Measurements from ENCODE around the gene BPGM. TPM values are rescaled to one million over a fixed set of nuclear protein-coding genes. Genes with fewer than 3 reads are reported as not detected.
A peak's percentile ranks its signal among the peaks of the same experiment; 100 is the strongest.

The BPGM gene
- total and polyA plus RNA-seq, 9 of the 15 experiments (the other 6 are each of a cell fraction or from before 2014, with no cell fraction given) = 14.1 to 46.1 (median 21.2) TPM

GRCh38 chr7:134646425-134647305 is at the start of gene BPGM (continued):
- TF ChIP-seq ZFP91 (CRISPR knock-in tag; IDR thresholded peaks at IDR 0.05) (no peak), GABPA (tag; conservative IDR thresholded peaks at IDR 0.05; ENCODE audit: low read depth) (peak; percentile 99), SIN3A (IDR thresholded peaks at IDR 0.05; ENCODE audit: borderline replicate concordance in 2 of 2, control insufficient read depth in 1 of 2, low read depth in 2 of 2, low read length in 2 of 2) (peak; percentile 36 to 78; a peak in 2 of 4 replicates), SNRNP70 (optimal IDR thresholded peaks at IDR 0.05; ENCODE audit: low read depth, low read length) (no peak), ATF7 (IDR thresholded peaks at IDR 0.05) (peak; percentile 91), STAG1 (CRISPR knock-in tag; IDR thresholded peaks at IDR 0.05; ENCODE audit: borderline replicate concordance) (no peak), CBX2 (IDR thresholded peaks at IDR 0.05; ENCODE audit: insufficient read depth, low read length, poor library complexity, severe bottlenecking) (no peak), MTF1 (CRISPR knock-in tag; IDR thresholded peaks at IDR 0.05; ENCODE audit: borderline replicate concordance) (no peak), C11orf30 (IDR thresholded peaks at IDR 0.05; ENCODE audit: low read depth) (peak; percentile 90), RBM34 (IDR thresholded peaks at IDR 0.05; ENCODE audit: borderline replicate concordance, insufficient read depth, low read length) (no peak), GATAD2B (IDR thresholded peaks at IDR 0.05; ENCODE audit: borderline replicate concordance) (peak; percentile 31; the same call in 1 of the 2 replicates), HNRNPL (IDR thresholded peaks at IDR 0.05; ENCODE audit: low read depth, low read length) (no peak), FOXJ3 (CRISPR knock-in tag; IDR thresholded peaks at IDR 0.05) (no peak), XRCC5 (IDR thresholded peaks at IDR 0.05; ENCODE audit: low read depth, low read length) (peak; percentile 42; the same call in 1 of the 2 replicates), ARNT (IDR thresholded peaks at IDR 0.05) (no peak), ARHGAP35 (IDR thresholded peaks at IDR 0.05; ENCODE audit: partially characterized antibody) (no peak), HDAC8 (tag; IDR thresholded peaks at IDR 0.05) (no peak), CREM (IDR thresholded peaks at IDR 0.05; ENCODE audit: low read depth) (peak; percentile 89), EP400 (IDR thresholded peaks at IDR 0.05) (peak; percentile 75), ATF1 (CRISPR knock-in tag; IDR thresholded peaks at IDR 0.05) (no peak; the same call in 1 of the 2 replicates), ATF1 (tag; IDR thresholded peaks at IDR 0.05) (peak; percentile 97), KHSRP (IDR thresholded peaks at IDR 0.05) (no peak), ZNF445 (CRISPR knock-in tag; IDR thresholded peaks at IDR 0.05; ENCODE audit: low read depth) (0 out of 2 replicates have a peak, but pooled peaks have one; percentile 8), KLF10 (CRISPR knock-in tag; IDR thresholded peaks at IDR 0.05) (no peak)
- TF ChIP-seq, protein P1, sequence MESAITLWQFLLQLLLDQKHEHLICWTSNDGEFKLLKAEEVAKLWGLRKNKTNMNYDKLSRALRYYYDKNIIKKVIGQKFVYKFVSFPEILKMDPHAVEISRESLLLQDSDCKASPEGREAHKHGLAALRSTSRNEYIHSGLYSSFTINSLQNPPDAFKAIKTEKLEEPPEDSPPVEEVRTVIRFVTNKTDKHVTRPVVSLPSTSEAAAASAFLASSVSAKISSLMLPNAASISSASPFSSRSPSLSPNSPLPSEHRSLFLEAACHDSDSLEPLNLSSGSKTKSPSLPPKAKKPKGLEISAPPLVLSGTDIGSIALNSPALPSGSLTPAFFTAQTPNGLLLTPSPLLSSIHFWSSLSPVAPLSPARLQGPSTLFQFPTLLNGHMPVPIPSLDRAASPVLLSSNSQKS (CRISPR knock-in tag; IDR thresholded peaks at IDR 0.05) = no peak
- TF ChIP-seq, protein P2, sequence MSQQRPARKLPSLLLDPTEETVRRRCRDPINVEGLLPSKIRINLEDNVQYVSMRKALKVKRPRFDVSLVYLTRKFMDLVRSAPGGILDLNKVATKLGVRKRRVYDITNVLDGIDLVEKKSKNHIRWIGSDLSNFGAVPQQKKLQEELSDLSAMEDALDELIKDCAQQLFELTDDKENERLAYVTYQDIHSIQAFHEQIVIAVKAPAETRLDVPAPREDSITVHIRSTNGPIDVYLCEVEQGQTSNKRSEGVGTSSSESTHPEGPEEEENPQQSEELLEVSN (IDR thresholded peaks at IDR 0.05; ENCODE audit: borderline replicate concordance in 1 of 2, extremely low read depth in 1 of 2, insufficient read depth in 1 of 2, insufficient read length in 1 of 2, low read depth in 1 of 2, low read length in 1 of 2, poor library complexity in 1 of 2, severe bottlenecking in 1 of 2) = peak in 1 of 2 experiments; percentile 35

All from K562 (cell line).